A549 (cell line): ENCODE data around the gene EXPH5. TPM values are rescaled to one million over a fixed set of nuclear protein-coding genes. Genes with fewer than 3 reads are reported as not detected.

Experiments
- ATAC-seq, 2 experiments: fragments of 200-7000 bp in 1 of 2; fragments of >200 bp in 1 of 2; cut with Nextera tagmentation in 1 of 2; cut with Tn5 transposase in 1 of 2; 3 replicates each; pipeline versions ENCODE4 v1.8.0 to v1.9.1; 2018 to 2020; ENCODE audit warnings: mild to moderate bottlenecking in 1 of 2, moderate library complexity in 1 of 2
- CTCF ChIA-PET: fragments of 300-600 bp; sonication (Branson Sonifier 250); formaldehyde crosslinking; extraction: SDS; loops from one replicate; lab custom pipeline; 2021; ENCODE audit warnings: antibody characterized with exemption, inconsistent platforms; lab: Yijun Ruan, JAX
- POLR2A ChIA-PET: fragments of 350-600 bp; formaldehyde crosslinking; extraction: SDS; loops from one replicate; lab custom pipeline; 2021; ENCODE audit warnings: antibody characterized with exemption, inconsistent platforms; lab: Yijun Ruan, JAX
- DNase-seq, 2 experiments: peaks; one replicate each; pipeline versions ENCODE4 v3.0.0 to v3.0.0-alpha.2; 2011 to 2016; ENCODE audit warnings: low read depth in 1 of 2, low spot score in 1 of 2
- FAIRE-seq: peaks from 2 replicates; lab custom pipeline; 2011; peaks lifted over from hg19 to GRCh38; lab: Jason Lieb, UNC
- H3K27ac ChIP-seq, 2 experiments: fragments of >200 bp; sonication (Bioruptor Twin); formaldehyde crosslinking; 3 replicates each; pipeline ENCODE4 v1.5.1; 2016 to 2017
- H3K4me1 ChIP-seq: fragments of >200 bp; sonication (Bioruptor Twin); formaldehyde crosslinking; 3 replicates; pipeline ENCODE4 v1.6.1; 2016
- H3K4me2 ChIP-seq: fragments of >200 bp; sonication (Bioruptor Twin); formaldehyde crosslinking; 3 replicates; pipeline ENCODE4 v1.6.1; 2016
- H3K4me3 ChIP-seq: fragments of >200 bp; sonication (Bioruptor Twin); formaldehyde crosslinking; 3 replicates; pipeline ENCODE4 v1.5.1; 2016
- H3K9me3 ChIP-seq: fragments of >200 bp; sonication (Bioruptor Twin); formaldehyde crosslinking; 3 replicates; pipeline ENCODE4 v1.6.1; 2016
- CHD2 ChIP-seq: fragments of 150-350 bp; IDR thresholded peaks from 2 replicates; pipeline ENCODE4 v1.6.1; 2014; ENCODE audit warnings: low read length; ENCODE audit not compliant: partially characterized antibody
- EHF ChIP-seq: fragments of 250-450 bp; sonication (Bioruptor Pico); IDR thresholded peaks from 2 replicates; pipeline ENCODE4 v1.5.0; 2020; ENCODE audit warnings: mild to moderate bottlenecking
- EHMT2 ChIP-seq: fragments of 200-600 bp; sonication (generic); IDR thresholded peaks from 2 replicates; pipeline ENCODE4 v1.6.1; 2016; ENCODE audit warnings: antibody characterized with exemption, low read depth, mild to moderate bottlenecking, moderate library complexity
- ELK1 ChIP-seq: fragments of 150-350 bp; IDR thresholded peaks from 2 replicates; pipeline ENCODE4 v1.6.1; 2014; ENCODE audit warnings: low read depth, mild to moderate bottlenecking, low read length
- ESRRA ChIP-seq: fragments of 150-350 bp; IDR thresholded peaks from 2 replicates; pipeline ENCODE4 v1.6.1; 2014; ENCODE audit warnings: mild to moderate bottlenecking, low read length, borderline replicate concordance
- FOXS1 ChIP-seq: fragments of 250-450 bp; sonication (Bioruptor Pico); IDR thresholded peaks from 2 replicates; pipeline ENCODE4 v1.5.0; 2020; ENCODE audit warnings: mild to moderate bottlenecking, moderate library complexity
- GATA3 ChIP-seq: IDR thresholded peaks from 2 replicates; pipeline ENCODE4 v1.6.1; 2012; ENCODE audit warnings: borderline replicate concordance
- HDAC2 ChIP-seq: fragments of 200-600 bp; sonication (generic); IDR thresholded peaks from 2 replicates; pipeline ENCODE4 v1.6.1; 2016
- HEYL ChIP-seq: fragments of 250-450 bp; sonication (Bioruptor Pico); IDR thresholded peaks from 2 replicates; pipeline ENCODE4 v1.8.0; 2021; ENCODE audit warnings: mild to moderate bottlenecking, moderate library complexity
- HOXB13 ChIP-seq: fragments of 250-450 bp; sonication (Bioruptor Pico); IDR thresholded peaks from 2 replicates; pipeline ENCODE4 v1.5.0; 2020; ENCODE audit warnings: low read depth, mild to moderate bottlenecking, moderate library complexity
- JUN ChIP-seq, 2 experiments: fragments of >200 bp; sonication (Bioruptor Twin); formaldehyde crosslinking; IDR thresholded peaks; 2 replicates in 1 of 2; 3 replicates in 1 of 2; pipeline ENCODE4 v1.6.1; 2016 to 2017
- MAFK ChIP-seq: fragments of 450-650 bp; IDR thresholded peaks from 2 replicates; pipeline ENCODE4 v1.6.1; 2014; ENCODE audit not compliant: partially characterized antibody
- MAZ ChIP-seq: fragments of 150-350 bp; IDR thresholded peaks from 2 replicates; pipeline ENCODE4 v1.6.1; 2014; ENCODE audit warnings: antibody characterized with exemption, low read depth, low read length, borderline replicate concordance
- MYC ChIP-seq: IDR thresholded peaks from 2 replicates; pipeline ENCODE4 v1.6.1; 2012; ENCODE audit warnings: mild to moderate bottlenecking, inconsistent platforms, low read length, improper control_type of control experiment, borderline replicate concordance
- NFE2L2 ChIP-seq: fragments of 150-350 bp; conservative IDR thresholded peaks from 2 replicates; pipeline ENCODE4 v1.6.1; 2014; ENCODE audit warnings: low read length
- NR3C1 ChIP-seq: fragments of >200 bp; sonication (Bioruptor Twin); formaldehyde crosslinking; IDR thresholded peaks from 3 replicates; pipeline ENCODE4 v1.6.1; 2017
- POLR2A ChIP-seq: IDR thresholded peaks from 2 replicates; pipeline ENCODE4 v1.6.1; 2012; ENCODE audit warnings: mild to moderate bottlenecking, low read length
- POLR2AphosphoS2 ChIP-seq: conservative IDR thresholded peaks from 2 replicates; pipeline ENCODE4 v1.6.1; 2012; ENCODE audit warnings: low read length, improper control_type of control experiment, inconsistent platforms
- RAD21 ChIP-seq, 2 experiments: fragments of >200 bp in 1 of 2; sonication (Bioruptor Twin) in 1 of 2; formaldehyde crosslinking in 1 of 2; IDR thresholded peaks in 1 of 2; conservative IDR thresholded peaks in 1 of 2; 2 replicates in 1 of 2; 3 replicates in 1 of 2; pipeline ENCODE4 v1.6.1; 2012 to 2018; ENCODE audit warnings: inconsistent platforms in 1 of 2
- RARB ChIP-seq: fragments of 250-450 bp; sonication (Bioruptor Pico); IDR thresholded peaks from 2 replicates; pipeline ENCODE4 v1.8.0; 2021; ENCODE audit warnings: mild to moderate bottlenecking, moderate library complexity
- REST ChIP-seq: fragments of 200-600 bp; sonication (generic); IDR thresholded peaks from 2 replicates; pipeline ENCODE4 v1.6.1; 2016; ENCODE audit warnings: antibody characterized with exemption, mild to moderate bottlenecking, moderate library complexity
- RFX5 ChIP-seq: fragments of 450-650 bp; IDR thresholded peaks from 2 replicates; pipeline ENCODE4 v1.7.1; 2014; ENCODE audit warnings: antibody characterized with exemption, mild to moderate bottlenecking, moderate library complexity
- RNF2 ChIP-seq: fragments of 200-600 bp; sonication (generic); IDR thresholded peaks from 2 replicates; pipeline ENCODE4 v1.6.1; 2016; ENCODE audit warnings: low read depth, mild to moderate bottlenecking, antibody characterized with exemption, moderate library complexity, borderline replicate concordance
- ZFP36 ChIP-seq: fragments of 450-650 bp; IDR thresholded peaks from 2 replicates; pipeline ENCODE4 v1.6.1; 2014; ENCODE audit warnings: borderline replicate concordance; ENCODE audit not compliant: partially characterized antibody
- ZSCAN20 ChIP-seq: fragments of 250-450 bp; sonication (Bioruptor Pico); IDR thresholded peaks from 2 replicates; pipeline ENCODE4 v1.8.0; 2022; ENCODE audit warnings: mild to moderate bottlenecking, moderate library complexity
- WGBS: methylation state at CpG from one replicate; pipeline ENCODE4 v1.1.6; 2017; ENCODE audit errors: missing lambda C conversion rate; 5-methylcytosine and 5-hydroxymethylcytosine counted together
- polyA plus RNA-seq, 4 experiments: library from polyadenylated mRNA; depleted of rRNA in 3 of 4; stranded (reverse); fragments of >200 nt; fragmentation: RNase III in 1 of 4; extraction: RNeasy Plus Mini Kit Qiagen cat#74134 plus additional on column Dnase treatment in 1 of 4; gene quantifications; 2 replicates in 3 of 4; 3 replicates in 1 of 4; pipeline ENCODE4 v1.2.3, GENCODE V29; 2011 to 2017
- TF ChIP-seq, protein P1 (sequence below): IDR thresholded peaks from 2 replicates; pipeline ENCODE4 v1.6.1; 2012
- TF ChIP-seq, protein P2 (sequence below): fragments of >200 bp; sonication (Bioruptor Twin); formaldehyde crosslinking; IDR thresholded peaks from 3 replicates; pipeline ENCODE4 v1.6.1; 2016
- TF ChIP-seq, protein P3 (sequence below): fragments of >200 bp; sonication (Bioruptor Twin); formaldehyde crosslinking; IDR thresholded peaks from 2 replicates; pipeline ENCODE4 v1.6.1; 2016

The EXPH5 gene
- polyA plus RNA-seq, 2 of the 4 experiments (the other 2 are of a cell fraction) = 0.01 to 0.37 TPM

- DNase-seq (no peak), ATAC-seq (no peak), FAIRE-seq (no peak)
- Histone ChIP-seq H3K4me2 (no peak overlapping the region), H3K27ac (no peak overlapping the region), H3K4me3 (no peak overlapping the region), H3K9me3 (no peaks in the 10 kb centered on the region), H3K4me1 (peaks cover 2% of the 10 kb centered on the region; the same call in 2 of the 3 replicates)
- TF ChIP-seq HOXB13 (no peak), JUN (IDR thresholded peaks at IDR 0.05) (no peak), FOXS1 (CRISPR knock-in tag) (no peak), MYC (no peak), MAFK (no peak), CHD2 (no peak), ZSCAN20 (CRISPR knock-in tag) (no peak), ELK1 (no peak), POLR2A (no peak), ZFP36 (no peak), HDAC2 (no peak), REST (no peak), POLR2AphosphoS2 (no peak)
- TF ChIP-seq, protein P1, sequence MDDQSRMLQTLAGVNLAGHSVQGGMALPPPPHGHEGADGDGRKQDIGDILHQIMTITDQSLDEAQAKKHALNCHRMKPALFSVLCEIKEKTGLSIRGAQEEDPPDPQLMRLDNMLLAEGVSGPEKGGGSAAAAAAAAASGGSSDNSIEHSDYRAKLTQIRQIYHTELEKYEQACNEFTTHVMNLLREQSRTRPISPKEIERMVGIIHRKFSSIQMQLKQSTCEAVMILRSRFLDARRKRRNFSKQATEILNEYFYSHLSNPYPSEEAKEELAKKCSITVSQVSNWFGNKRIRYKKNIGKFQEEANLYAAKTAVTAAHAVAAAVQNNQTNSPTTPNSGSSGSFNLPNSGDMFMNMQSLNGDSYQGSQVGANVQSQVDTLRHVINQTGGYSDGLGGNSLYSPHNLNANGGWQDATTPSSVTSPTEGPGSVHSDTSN = no peak
- TF ChIP-seq, protein P2, sequence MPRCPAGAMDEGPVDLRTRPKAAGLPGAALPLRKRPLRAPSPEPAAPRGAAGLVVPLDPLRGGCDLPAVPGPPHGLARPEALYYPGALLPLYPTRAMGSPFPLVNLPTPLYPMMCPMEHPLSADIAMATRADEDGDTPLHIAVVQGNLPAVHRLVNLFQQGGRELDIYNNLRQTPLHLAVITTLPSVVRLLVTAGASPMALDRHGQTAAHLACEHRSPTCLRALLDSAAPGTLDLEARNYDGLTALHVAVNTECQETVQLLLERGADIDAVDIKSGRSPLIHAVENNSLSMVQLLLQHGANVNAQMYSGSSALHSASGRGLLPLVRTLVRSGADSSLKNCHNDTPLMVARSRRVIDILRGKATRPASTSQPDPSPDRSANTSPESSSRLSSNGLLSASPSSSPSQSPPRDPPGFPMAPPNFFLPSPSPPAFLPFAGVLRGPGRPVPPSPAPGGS = no peak
- TF ChIP-seq, protein P3, sequence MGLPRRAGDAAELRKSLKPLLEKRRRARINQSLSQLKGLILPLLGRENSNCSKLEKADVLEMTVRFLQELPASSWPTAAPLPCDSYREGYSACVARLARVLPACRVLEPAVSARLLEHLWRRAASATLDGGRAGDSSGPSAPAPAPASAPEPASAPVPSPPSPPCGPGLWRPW = no peak
- ChIA-PET POLR2A (no interaction called here), CTCF (no interaction called here)
- WGBS = 58% methylated on average over 1 of the region's 1 CpG
Observed at GRCh38 chr11:108601150-108601549, 7.6 kb upstream of the EXPH5 start.

GRCh38 chr11:108599978-108600377 lies 6.4 kb upstream of the EXPH5 start:
- POLR2A ChIA-PET = no interaction called here
- Histone ChIP-seq H3K4me1 (no peaks in the 10 kb centered on the region), H3K4me3 (no peak overlapping the region), H3K27ac (no peak overlapping the region), H3K9me3 (no peaks in the 10 kb centered on the region), H3K4me2 (no peak overlapping the region)
- WGBS = 77% methylated on average over 2 of the region's 2 CpGs
- ATAC-seq = no peak
- no peak for DNase-seq
- no peak for FAIRE-seq
- CTCF ChIA-PET = no interaction called here
- TF ChIP-seq RAD21 (conservative IDR thresholded peaks at IDR 0.05 in 1 of 2, IDR thresholded peaks at IDR 0.05 in 1 of 2) (no peak), NR3C1 (no peak), EHMT2 (no peak), GATA3 (no peak), RNF2 (no peak), ELK1 (no peak), MYC (no peak), ESRRA (no peak), NFE2L2 (no peak), RARB (CRISPR knock-in tag) (no peak), HEYL (CRISPR knock-in tag) (no peak), EHF (CRISPR knock-in tag) (no peak), MAZ (no peak), RFX5 (no peak)
- TF ChIP-seq, protein P2 = no peak
